Astrocyte (in vitro differentiated cells and primary cell): ENCODE measurements around the gene OBSL1.
A peak's percentile ranks its signal among the peaks of the same experiment; 100 is the strongest.

ENCODE experiments used
- EZH2 ChIP-seq: IDR thresholded peaks from 2 replicates; pipeline ENCODE4 v1.6.1; 2012; ENCODE audit warnings: mild to moderate bottlenecking, low read length, inconsistent platforms; ENCODE audit not compliant: insufficient read depth
- TF ChIP-seq, protein P1 (sequence below): IDR thresholded peaks from 2 replicates; pipeline ENCODE4 v1.5.1; 2011; ENCODE audit warnings: low read depth, mild to moderate bottlenecking, inconsistent platforms, low read length, moderate library complexity; ENCODE audit not compliant: insufficient read depth

DNA sequence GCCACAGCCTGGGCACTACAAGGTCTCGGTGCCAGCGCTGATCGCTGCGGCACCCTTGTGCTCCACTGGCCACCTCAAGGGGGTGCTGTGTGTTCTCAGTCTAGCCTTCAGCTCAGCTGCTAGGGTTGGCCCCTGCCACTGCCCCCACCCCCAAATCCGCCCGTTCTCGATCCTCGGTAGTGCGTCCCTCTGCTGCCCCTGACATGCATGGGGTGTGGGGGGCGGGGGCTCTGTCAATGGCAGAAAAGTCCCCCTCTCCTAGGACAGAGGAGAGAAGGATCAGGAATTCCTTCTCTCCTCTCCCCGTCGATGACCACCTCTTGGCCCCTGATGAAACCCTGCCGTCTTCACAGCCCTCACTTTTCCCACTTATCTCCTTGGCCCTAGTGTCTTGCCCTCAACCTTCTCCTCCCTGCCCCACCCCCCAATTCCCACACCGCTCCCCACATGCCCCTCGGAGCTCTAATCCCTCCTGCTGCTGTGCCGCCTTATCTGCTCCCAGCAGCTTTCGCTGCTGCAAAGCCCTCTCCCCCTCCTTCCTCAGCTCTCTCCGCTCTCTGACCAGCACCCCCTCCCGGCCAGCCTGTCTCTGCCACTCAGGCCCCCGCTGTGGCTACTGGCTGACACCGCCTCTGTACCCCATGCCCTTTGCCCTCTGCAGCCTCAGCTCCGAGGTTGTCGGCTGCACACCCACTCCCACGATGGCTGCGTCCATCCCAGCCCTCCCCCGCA is 61.4 kb downstream of the OBSL1 start:
- TF ChIP-seq, protein P1, sequence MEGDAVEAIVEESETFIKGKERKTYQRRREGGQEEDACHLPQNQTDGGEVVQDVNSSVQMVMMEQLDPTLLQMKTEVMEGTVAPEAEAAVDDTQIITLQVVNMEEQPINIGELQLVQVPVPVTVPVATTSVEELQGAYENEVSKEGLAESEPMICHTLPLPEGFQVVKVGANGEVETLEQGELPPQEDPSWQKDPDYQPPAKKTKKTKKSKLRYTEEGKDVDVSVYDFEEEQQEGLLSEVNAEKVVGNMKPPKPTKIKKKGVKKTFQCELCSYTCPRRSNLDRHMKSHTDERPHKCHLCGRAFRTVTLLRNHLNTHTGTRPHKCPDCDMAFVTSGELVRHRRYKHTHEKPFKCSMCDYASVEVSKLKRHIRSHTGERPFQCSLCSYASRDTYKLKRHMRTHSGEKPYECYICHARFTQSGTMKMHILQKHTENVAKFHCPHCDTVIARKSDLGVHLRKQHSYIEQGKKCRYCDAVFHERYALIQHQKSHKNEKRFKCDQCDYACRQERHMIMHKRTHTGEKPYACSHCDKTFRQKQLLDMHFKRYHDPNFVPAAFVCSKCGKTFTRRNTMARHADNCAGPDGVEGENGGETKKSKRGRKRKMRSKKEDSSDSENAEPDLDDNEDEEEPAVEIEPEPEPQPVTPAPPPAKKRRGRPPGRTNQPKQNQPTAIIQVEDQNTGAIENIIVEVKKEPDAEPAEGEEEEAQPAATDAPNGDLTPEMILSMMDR: peak; percentile 61
- TF ChIP-seq EZH2: no peak
